ENCODE data around the gene PDE6G. TPM values are rescaled to one million over a fixed set of nuclear protein-coding genes. Genes with fewer than 3 reads are reported as not detected.

Gene PDE6G
- total and polyA plus RNA-seq, 9 donors = 0.22 to 1.3 (median 0.39) TPM; not detected in 6

GRCh38 chr17:81608082-81608481, 48.3 kb downstream of the PDE6G start:
- Histone ChIP-seq H3K4me1 (ENCODE audit: insufficient read depth) (no peaks in the 10 kb centered on the region), H3K36me3 (no peaks in the 10 kb centered on the region), H3K4me3 (no peak overlapping the region), H3K27ac (no peak overlapping the region), H3K9me3 (no peaks in the 10 kb centered on the region), H3K27me3 (no peaks in the 10 kb centered on the region)
- intact Hi-C loops (cut with DNase I) = loop anchor here in 1 of 4 donors (10.0 kb wide), 1 partner anchor 353 kb away; no protein-coding TSS in a partner anchor
- WGBS, 3 donors = 97 to 98% (median 98%) methylated on average over 4 of the region's 4 CpGs
- TF ChIP-seq EP300 (IDR thresholded peaks at IDR 0.05) (no peak), CTCF (IDR thresholded peaks at IDR 0.05) (no peak), POLR2A (IDR thresholded peaks at IDR 0.05) (no peak)
- no peak for DNase-seq

GRCh38 chr17:81607431-81607830, 48.9 kb downstream of the PDE6G start:
- DNase-seq = no peak
- WGBS, 3 donors = 63 to 68% (median 64%) methylated on average over 6 of the region's 6 CpGs
- intact Hi-C loops (cut with DNase I) = loop anchor here in 1 of 4 donors (10.0 kb wide), 1 partner anchor 353 kb away; no protein-coding TSS in a partner anchor
- no peaks in the 10 kb centered on the region for H3K36me3 ChIP-seq
- H3K4me1 ChIP-seq (ENCODE audit: insufficient read depth) = no peaks in the 10 kb centered on the region
- no peaks in the 10 kb centered on the region for H3K27me3 ChIP-seq
- H3K4me3 ChIP-seq = no peak overlapping the region
- no peak overlapping the region for H3K27ac ChIP-seq
- TF ChIP-seq EP300 (IDR thresholded peaks at IDR 0.05) = no peak
- no peak for TF ChIP-seq POLR2A (IDR thresholded peaks at IDR 0.05)
- TF ChIP-seq CTCF (IDR thresholded peaks at IDR 0.05) = no peak
- H3K9me3 ChIP-seq = no peaks in the 10 kb centered on the region

GRCh38 chr17:81603846-81604610, 52.3 kb downstream of the PDE6G start:
- H3K36me3 ChIP-seq = no peaks in the 10 kb centered on the region
- WGBS, 3 donors = 82 to 84% (median 83%) methylated on average over 11 of the region's 11 CpGs

More at GRCh38 chr17:81603846-81604610, 52.3 kb downstream of the PDE6G start:
- DNase-seq = no peak
- intact Hi-C loops (cut with DNase I) = loop anchor here (5.0 to 10.0 kb wide), 2 partner anchors 349 to 352 kb away; no protein-coding TSS in a partner anchor
- Histone ChIP-seq H3K9me3 (no peaks in the 10 kb centered on the region), H3K27ac (no peak overlapping the region), H3K27me3 (no peaks in the 10 kb centered on the region), H3K4me3 (no peak overlapping the region), H3K4me1 (ENCODE audit: insufficient read depth) (no peaks in the 10 kb centered on the region)
- TF ChIP-seq EP300 (IDR thresholded peaks at IDR 0.05) (no peak), CTCF (IDR thresholded peaks at IDR 0.05) (no peak), POLR2A (IDR thresholded peaks at IDR 0.05) (no peak)
